B cell (primary cell): Measurements from ENCODE around the gene MVB12B. TPM values are rescaled to one million over a fixed set of nuclear protein-coding genes. Genes with fewer than 3 reads are reported as not detected.

Experiments used
- ATAC-seq: fragments of 200-7000 bp; cut with Tn5 transposase; one replicate; pipeline ENCODE4 v1.10.0; 2021; ENCODE audit warnings: low read depth, mild to moderate bottlenecking, moderate number of reproducible peaks, moderate library complexity
- CTCF ChIA-PET: fragments of 350-600 bp; sonication (Branson Sonifier 250); formaldehyde crosslinking; loops from one replicate; lab custom pipeline; 2021; ENCODE audit warnings: antibody characterized with exemption, inconsistent platforms; lab: Charles Lee
- POLR2A ChIA-PET: fragments of 350-600 bp; sonication (Branson Sonifier 250); formaldehyde crosslinking; loops from one replicate; lab custom pipeline; 2021; ENCODE audit warnings: antibody characterized with exemption; lab: Charles Lee
- DNase-seq: peaks from one replicate; pipeline ENCODE4 v3.0.0; 2013
- H2AFZ ChIP-seq: 2 replicates; pipeline ENCODE4 v1.6.1; 2012; ENCODE audit warnings: mild to moderate bottlenecking, low read depth, low read length; ENCODE audit not compliant: insufficient read depth, poor library complexity, severe bottlenecking
- H3K27ac ChIP-seq, 2 donors: 1 replicate in 1 of 2; 2 replicates in 1 of 2; pipeline ENCODE4 v1.5.1; 2012 to 2013; ENCODE audit warnings: low read length in 2 of 2, mild to moderate bottlenecking in 2 of 2, moderate library complexity in 1 of 2
- H3K27me3 ChIP-seq, 4 experiments: fragments of 200-600 bp in 1 of 4; sonication (generic) in 1 of 4; replicated peaks in 1 of 4; 1 replicate in 2 of 4; 2 replicates in 2 of 4; pipeline versions ENCODE4 v1.6.1 to v1.7.0; 2013 to 2016; ENCODE audit warnings: low read length in 3 of 4, mild to moderate bottlenecking in 2 of 4, mixed read lengths in 1 of 4, moderate library complexity in 1 of 4; ENCODE audit not compliant: insufficient read depth in 4 of 4, control insufficient read depth in 3 of 4; ENCODE audit errors: control extremely low read depth in 1 of 4
- H3K36me3 ChIP-seq, 2 experiments: replicated peaks in 1 of 2; 1 replicate in 1 of 2; 2 replicates in 1 of 2; pipeline versions ENCODE4 v1.6.1 to v1.7.1; 2013; ENCODE audit warnings: low read length in 1 of 2; ENCODE audit not compliant: insufficient read depth in 2 of 2, control insufficient read depth in 1 of 2; ENCODE audit errors: control extremely low read depth in 1 of 2, extremely low read depth in 1 of 2
- H3K4me1 ChIP-seq, 2 donors: fragments of 200-600 bp in 1 of 2; sonication (generic) in 1 of 2; 1 replicate in 1 of 2; 2 replicates in 1 of 2; pipeline versions ENCODE4 v1.5.1 to v1.6.1; 2013 to 2017; ENCODE audit warnings: low read length in 2 of 2; ENCODE audit not compliant: control insufficient read depth in 2 of 2, insufficient read depth in 2 of 2
- H3K4me2 ChIP-seq: replicated peaks from 2 replicates; pipeline ENCODE3; 2012; ENCODE audit warnings: mild to moderate bottlenecking, low read depth, low read length; ENCODE audit not compliant: poor library complexity, severe bottlenecking
- H3K4me3 ChIP-seq, 5 experiments: fragments of 200-600 bp in 1 of 5; sonication (generic) in 1 of 5; 1 replicate in 3 of 5; 2 replicates in 2 of 5; pipeline versions ENCODE4 v1.5.1 to v1.7.0; 2011 to 2016; ENCODE audit warnings: low read length in 4 of 5, mild to moderate bottlenecking in 4 of 5, low read depth in 2 of 5, control low read depth in 1 of 5, moderate library complexity in 1 of 5; ENCODE audit not compliant: insufficient read depth in 1 of 5; ENCODE audit errors: control extremely low read depth in 1 of 5, extremely low read depth in 1 of 5
- H3K79me2 ChIP-seq: fragments of 200-600 bp; sonication (generic); one replicate; pipeline ENCODE4 v1.6.0; 2016; ENCODE audit warnings: low read length; ENCODE audit not compliant: control insufficient read depth, insufficient read depth
- H3K9ac ChIP-seq: fragments of 200-600 bp; sonication (generic); 2 replicates; pipeline ENCODE4 v1.6.1; 2017; ENCODE audit warnings: mild to moderate bottlenecking, low read length, moderate library complexity
- H3K9me3 ChIP-seq, 3 donors: one replicate each; pipeline versions ENCODE4 v1.6.1 to v1.7.1; 2013; ENCODE audit warnings: low read length in 2 of 3; ENCODE audit not compliant: control insufficient read depth in 2 of 3, insufficient read depth in 1 of 3; ENCODE audit errors: control extremely low read depth in 1 of 3
- H4K20me1 ChIP-seq: 2 replicates; pipeline ENCODE4 v1.6.0; 2012; ENCODE audit warnings: mild to moderate bottlenecking, low read length; ENCODE audit not compliant: insufficient read depth, control insufficient read depth, poor library complexity, severe bottlenecking
- H3K27ac Mint-ChIP-seq: one replicate; pipeline ENCODE4 v1.8.0; 2021; ENCODE audit warnings: mixed read lengths
- H3K27me3 Mint-ChIP-seq: one replicate; pipeline ENCODE4 v1.8.0; 2021; ENCODE audit warnings: mixed read lengths
- H3K4me1 Mint-ChIP-seq: one replicate; pipeline ENCODE4 v1.8.0; 2021; ENCODE audit warnings: mixed read lengths
- H3K4me3 Mint-ChIP-seq: one replicate; pipeline ENCODE4 v1.8.0; 2021; ENCODE audit warnings: mixed read lengths
- H3K9me3 Mint-ChIP-seq: one replicate; pipeline ENCODE4 v1.8.0; 2022; ENCODE audit warnings: mixed read lengths; ENCODE audit not compliant: insufficient read depth
- CTCF ChIP-seq: fragments of 200-600 bp; IDR thresholded peaks from one replicate; pipeline ENCODE4 v1.8.0; 2022; ENCODE audit warnings: antibody characterized with exemption, mild to moderate bottlenecking
- EZH2 ChIP-seq: IDR thresholded peaks from 2 replicates; pipeline ENCODE4 v1.6.1; 2012; ENCODE audit warnings: borderline replicate concordance, low read depth, mild to moderate bottlenecking, moderate library complexity, low read length; ENCODE audit not compliant: insufficient read depth, poor library complexity, severe bottlenecking
- WGBS: methylation state at CpG from one replicate; pipeline ENCODE4 v1.1.5; 2013; ENCODE audit warnings: missing lambda C conversion rate; ENCODE audit not compliant: insufficient coverage; 5-methylcytosine and 5-hydroxymethylcytosine counted together
- intact Hi-C: fragments of 100-400 bp; cut with micrococcal nuclease; formaldehyde crosslinking; loops from one replicate; pipeline ENCODE4 v1.10.0; 2022
- polyA plus RNA-seq: library from polyadenylated mRNA; depleted of rRNA; stranded (reverse); fragments of >200 nt; gene quantifications from 2 replicates; pipeline ENCODE4 v1.2.3, GENCODE V29; 2012
- total RNA-seq, 2 donors: library from RNA; stranded (reverse); fragments of 120-200 nt in 1 of 2; gene quantifications; 1 replicate in 1 of 2; 2 replicates in 1 of 2; pipeline versions ENCODE4 v1.2.3 to v1.2.4, GENCODE V29; 2013 to 2022

MVB12B gene
- total and polyA plus RNA-seq, 2 donors (not counting 1 experiment from before 2014, with no cell fraction given) = 1.2 to 9.8 TPM

- Histone ChIP-seq H3K27me3 (no peaks in the 10 kb centered on the region), H3K9me3 (no peaks in the 10 kb centered on the region), H3K4me3 (no peak overlapping the region), H3K4me2 (no peak overlapping the region), H4K20me1 (no peaks in the 10 kb centered on the region), H3K36me3 (no peaks in the 10 kb centered on the region), H2AFZ (no peak overlapping the region), H3K27ac (no peak overlapping the region), H3K4me1 (peaks cover 0 to 4% of the 10 kb centered on the region in 2 donors), H3K9ac (no peak overlapping the region), H3K79me2 (no peaks in the 10 kb centered on the region)
- peaks cover 6% of the 10 kb centered on the region for H3K4me1 Mint-ChIP-seq
- TF ChIP-seq EZH2 (no peak), CTCF (no peak)
- no peak overlapping the region for H3K27ac Mint-ChIP-seq
- H3K27me3 Mint-ChIP-seq = peaks cover 27% of the 10 kb centered on the region
- CTCF ChIA-PET = no interaction called here
- H3K9me3 Mint-ChIP-seq = no peaks in the 10 kb centered on the region
- DNase-seq = no peak
- 98% methylated on average over 2 of the region's 2 CpGs for WGBS
- POLR2A ChIA-PET = no interaction called here
- no peak for ATAC-seq
- H3K4me3 Mint-ChIP-seq = no peak overlapping the region
- intact Hi-C loops = no loop called here
These were observed 50.5 kb downstream of the MVB12B start for GRCh38 chr9:126377176-126377509.

- peaks cover 27% of the 10 kb centered on the region for H3K27me3 Mint-ChIP-seq
- H3K27ac Mint-ChIP-seq = no peak overlapping the region
- TF ChIP-seq EZH2 (no peak), CTCF (no peak)
- H3K27me3 ChIP-seq = no peaks in the 10 kb centered on the region
- H3K4me1 ChIP-seq = peaks cover 0 to 4% of the 10 kb centered on the region in 2 donors
- ChIA-PET POLR2A (no interaction called here), CTCF (no interaction called here)
- DNase-seq = no peak
- H3K9me3 ChIP-seq = no peaks in the 10 kb centered on the region
- H3K4me1 Mint-ChIP-seq = peaks cover 6% of the 10 kb centered on the region
- no peaks in the 10 kb centered on the region for H4K20me1 ChIP-seq
- H3K4me2 ChIP-seq = no peak overlapping the region
- ATAC-seq = no peak
- H3K27ac ChIP-seq = no peak overlapping the region
- no peaks in the 10 kb centered on the region for H3K9me3 Mint-ChIP-seq
- 93% methylated on average over 9 of the region's 9 CpGs for WGBS
- intact Hi-C loops = no loop called here
- no peak overlapping the region for H3K4me3 ChIP-seq
- no peaks in the 10 kb centered on the region for H3K79me2 ChIP-seq
- no peak overlapping the region for H2AFZ ChIP-seq
- H3K4me3 Mint-ChIP-seq = no peak overlapping the region
- no peak overlapping the region for H3K9ac ChIP-seq
- H3K36me3 ChIP-seq = no peaks in the 10 kb centered on the region
These were observed 50.9 kb downstream of the MVB12B start for GRCh38 chr9:126377536-126377935.
